Astrocyte (in vitro differentiated cells and primary cell): ENCODE data around the gene NCF2.

Source experiments
- EZH2 ChIP-seq: IDR thresholded peaks from 2 replicates; pipeline ENCODE4 v1.6.1; 2012; ENCODE audit warnings: mild to moderate bottlenecking, low read length, inconsistent platforms; ENCODE audit not compliant: insufficient read depth
- TF ChIP-seq, protein P1 (sequence below): IDR thresholded peaks from 2 replicates; pipeline ENCODE4 v1.5.1; 2011; ENCODE audit warnings: low read depth, mild to moderate bottlenecking, inconsistent platforms, low read length, moderate library complexity; ENCODE audit not compliant: insufficient read depth

DNA sequence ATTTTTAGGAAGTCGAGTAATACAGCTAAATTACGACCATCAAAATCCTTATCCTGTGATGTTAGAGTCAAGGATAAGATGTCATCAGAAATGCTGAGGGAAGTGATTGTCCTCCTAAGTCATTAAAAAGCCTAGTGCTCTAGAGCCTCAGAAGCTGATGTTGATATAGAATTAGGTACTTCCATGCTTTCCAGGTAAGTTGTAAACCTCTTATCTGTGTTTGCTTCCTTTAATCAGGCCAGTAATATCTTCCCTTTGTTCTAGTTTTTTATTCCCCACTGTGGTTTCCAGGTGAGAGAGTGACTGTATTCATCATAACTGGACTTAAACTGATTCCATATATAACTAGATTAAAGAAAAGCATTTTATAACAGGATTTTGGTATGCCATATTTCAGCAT lies 73.5 kb downstream of the NCF2 start:
- TF ChIP-seq, protein P1, sequence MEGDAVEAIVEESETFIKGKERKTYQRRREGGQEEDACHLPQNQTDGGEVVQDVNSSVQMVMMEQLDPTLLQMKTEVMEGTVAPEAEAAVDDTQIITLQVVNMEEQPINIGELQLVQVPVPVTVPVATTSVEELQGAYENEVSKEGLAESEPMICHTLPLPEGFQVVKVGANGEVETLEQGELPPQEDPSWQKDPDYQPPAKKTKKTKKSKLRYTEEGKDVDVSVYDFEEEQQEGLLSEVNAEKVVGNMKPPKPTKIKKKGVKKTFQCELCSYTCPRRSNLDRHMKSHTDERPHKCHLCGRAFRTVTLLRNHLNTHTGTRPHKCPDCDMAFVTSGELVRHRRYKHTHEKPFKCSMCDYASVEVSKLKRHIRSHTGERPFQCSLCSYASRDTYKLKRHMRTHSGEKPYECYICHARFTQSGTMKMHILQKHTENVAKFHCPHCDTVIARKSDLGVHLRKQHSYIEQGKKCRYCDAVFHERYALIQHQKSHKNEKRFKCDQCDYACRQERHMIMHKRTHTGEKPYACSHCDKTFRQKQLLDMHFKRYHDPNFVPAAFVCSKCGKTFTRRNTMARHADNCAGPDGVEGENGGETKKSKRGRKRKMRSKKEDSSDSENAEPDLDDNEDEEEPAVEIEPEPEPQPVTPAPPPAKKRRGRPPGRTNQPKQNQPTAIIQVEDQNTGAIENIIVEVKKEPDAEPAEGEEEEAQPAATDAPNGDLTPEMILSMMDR, result no peak
- TF ChIP-seq EZH2, result no peak
